ENCODE results near the gene CCR7. TPM values are rescaled to one million over a fixed set of nuclear protein-coding genes. Genes with fewer than 3 reads are reported as not detected.

CCR7 gene
- total RNA-seq, 1 experiment from 2014 or later = 0.57 TPM

DNA sequence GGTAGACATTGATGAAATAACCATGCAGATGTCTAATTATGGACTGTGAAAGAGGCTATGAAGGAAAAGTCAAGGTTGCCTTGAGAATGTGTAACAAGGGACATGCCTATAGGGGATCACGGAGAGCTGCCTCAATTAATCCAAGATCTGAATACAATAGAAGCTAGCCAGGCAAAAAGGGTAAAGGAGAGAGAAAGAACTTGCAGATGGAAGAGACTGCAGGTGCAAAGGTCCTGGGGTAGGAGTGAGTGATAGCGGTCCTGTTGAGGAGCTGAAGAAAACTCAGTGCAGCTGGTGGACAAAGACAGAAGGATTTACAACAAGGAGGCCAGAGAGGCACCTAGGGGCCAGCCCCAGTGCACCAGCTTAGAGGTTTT is 48.0 kb downstream of the CCR7 start:
- ChIA-PET CTCF (interaction anchor here (0.5 to 2.1 kb wide), 3 partner anchors 16 to 43 kb away, joined by 3 to 9 read pairs (median 4); partner anchors contain the start of gene TNS4), POLR2A (no interaction called here)
- Mint-ChIP-seq H3K9me3 (no peaks in the 10 kb centered on the region), H3K27me3 (ENCODE audit: low read depth) (no peaks in the 10 kb centered on the region), H3K36me3 (no peaks in the 10 kb centered on the region), H3K4me1 (peaks cover 24% of the 10 kb centered on the region), H3K27ac (no peak overlapping the region), H3K4me3 (no peak overlapping the region)
- TF ChIP-seq TCF7 (CRISPR knock-in tag; IDR thresholded peaks at IDR 0.05; ENCODE audit: low read depth) (no peak), SP1 (CRISPR knock-in tag; conservative IDR thresholded peaks at IDR 0.05) (no peak), ZNF121 (CRISPR knock-in tag; IDR thresholded peaks at IDR 0.05) (no peak), JAZF1 (CRISPR knock-in tag; IDR thresholded peaks at IDR 0.05) (no peak), RELA (CRISPR knock-in tag; IDR thresholded peaks at IDR 0.05; ENCODE audit: borderline replicate concordance) (no peak), ATF1 (CRISPR knock-in tag; IDR thresholded peaks at IDR 0.05) (no peak), ELF4 (CRISPR knock-in tag; IDR thresholded peaks at IDR 0.05; ENCODE audit: low read depth) (no peak), ZNF671 (CRISPR knock-in tag; IDR thresholded peaks at IDR 0.05) (no peak)
- TF ChIP-seq, protein P1, sequence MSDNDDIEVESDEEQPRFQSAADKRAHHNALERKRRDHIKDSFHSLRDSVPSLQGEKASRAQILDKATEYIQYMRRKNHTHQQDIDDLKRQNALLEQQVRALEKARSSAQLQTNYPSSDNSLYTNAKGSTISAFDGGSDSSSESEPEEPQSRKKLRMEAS (CRISPR knock-in tag; IDR thresholded peaks at IDR 0.05) = no peak
- TF ChIP-seq, protein P2, sequence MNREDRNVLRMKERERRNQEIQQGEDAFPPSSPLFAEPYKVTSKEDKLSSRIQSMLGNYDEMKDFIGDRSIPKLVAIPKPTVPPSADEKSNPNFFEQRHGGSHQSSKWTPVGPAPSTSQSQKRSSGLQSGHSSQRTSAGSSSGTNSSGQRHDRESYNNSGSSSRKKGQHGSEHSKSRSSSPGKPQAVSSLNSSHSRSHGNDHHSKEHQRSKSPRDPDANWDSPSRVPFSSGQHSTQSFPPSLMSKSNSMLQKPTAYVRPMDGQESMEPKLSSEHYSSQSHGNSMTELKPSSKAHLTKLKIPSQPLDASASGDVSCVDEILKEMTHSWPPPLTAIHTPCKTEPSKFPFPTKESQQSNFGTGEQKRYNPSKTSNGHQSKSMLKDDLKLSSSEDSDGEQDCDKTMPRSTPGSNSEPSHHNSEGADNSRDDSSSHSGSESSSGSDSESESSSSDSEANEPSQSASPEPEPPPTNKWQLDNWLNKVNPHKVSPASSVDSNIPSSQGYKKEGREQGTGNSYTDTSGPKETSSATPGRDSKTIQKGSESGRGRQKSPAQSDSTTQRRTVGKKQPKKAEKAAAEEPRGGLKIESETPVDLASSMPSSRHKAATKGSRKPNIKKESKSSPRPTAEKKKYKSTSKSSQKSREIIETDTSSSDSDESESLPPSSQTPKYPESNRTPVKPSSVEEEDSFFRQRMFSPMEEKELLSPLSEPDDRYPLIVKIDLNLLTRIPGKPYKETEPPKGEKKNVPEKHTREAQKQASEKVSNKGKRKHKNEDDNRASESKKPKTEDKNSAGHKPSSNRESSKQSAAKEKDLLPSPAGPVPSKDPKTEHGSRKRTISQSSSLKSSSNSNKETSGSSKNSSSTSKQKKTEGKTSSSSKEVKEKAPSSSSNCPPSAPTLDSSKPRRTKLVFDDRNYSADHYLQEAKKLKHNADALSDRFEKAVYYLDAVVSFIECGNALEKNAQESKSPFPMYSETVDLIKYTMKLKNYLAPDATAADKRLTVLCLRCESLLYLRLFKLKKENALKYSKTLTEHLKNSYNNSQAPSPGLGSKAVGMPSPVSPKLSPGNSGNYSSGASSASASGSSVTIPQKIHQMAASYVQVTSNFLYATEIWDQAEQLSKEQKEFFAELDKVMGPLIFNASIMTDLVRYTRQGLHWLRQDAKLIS (CRISPR knock-in tag; IDR thresholded peaks at IDR 0.05; ENCODE audit: borderline replicate concordance) = no peak
- TF ChIP-seq, protein P3, sequence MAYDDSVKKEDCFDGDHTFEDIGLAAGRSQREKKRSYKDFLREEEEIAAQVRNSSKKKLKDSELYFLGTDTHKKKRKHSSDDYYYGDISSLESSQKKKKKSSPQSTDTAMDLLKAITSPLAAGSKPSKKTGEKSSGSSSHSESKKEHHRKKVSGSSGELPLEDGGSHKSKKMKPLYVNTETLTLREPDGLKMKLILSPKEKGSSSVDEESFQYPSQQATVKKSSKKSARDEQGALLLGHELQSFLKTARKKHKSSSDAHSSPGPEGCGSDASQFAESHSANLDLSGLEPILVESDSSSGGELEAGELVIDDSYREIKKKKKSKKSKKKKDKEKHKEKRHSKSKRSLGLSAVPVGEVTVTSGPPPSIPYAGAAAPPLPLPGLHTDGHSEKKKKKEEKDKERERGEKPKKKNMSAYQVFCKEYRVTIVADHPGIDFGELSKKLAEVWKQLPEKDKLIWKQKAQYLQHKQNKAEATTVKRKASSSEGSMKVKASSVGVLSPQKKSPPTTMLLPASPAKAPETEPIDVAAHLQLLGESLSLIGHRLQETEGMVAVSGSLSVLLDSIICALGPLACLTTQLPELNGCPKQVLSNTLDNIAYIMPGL (CRISPR knock-in tag; IDR thresholded peaks at IDR 0.05) = no peak
- no peak for DNase-seq (ENCODE audit: low spot score)
- no peak for ATAC-seq

DNA sequence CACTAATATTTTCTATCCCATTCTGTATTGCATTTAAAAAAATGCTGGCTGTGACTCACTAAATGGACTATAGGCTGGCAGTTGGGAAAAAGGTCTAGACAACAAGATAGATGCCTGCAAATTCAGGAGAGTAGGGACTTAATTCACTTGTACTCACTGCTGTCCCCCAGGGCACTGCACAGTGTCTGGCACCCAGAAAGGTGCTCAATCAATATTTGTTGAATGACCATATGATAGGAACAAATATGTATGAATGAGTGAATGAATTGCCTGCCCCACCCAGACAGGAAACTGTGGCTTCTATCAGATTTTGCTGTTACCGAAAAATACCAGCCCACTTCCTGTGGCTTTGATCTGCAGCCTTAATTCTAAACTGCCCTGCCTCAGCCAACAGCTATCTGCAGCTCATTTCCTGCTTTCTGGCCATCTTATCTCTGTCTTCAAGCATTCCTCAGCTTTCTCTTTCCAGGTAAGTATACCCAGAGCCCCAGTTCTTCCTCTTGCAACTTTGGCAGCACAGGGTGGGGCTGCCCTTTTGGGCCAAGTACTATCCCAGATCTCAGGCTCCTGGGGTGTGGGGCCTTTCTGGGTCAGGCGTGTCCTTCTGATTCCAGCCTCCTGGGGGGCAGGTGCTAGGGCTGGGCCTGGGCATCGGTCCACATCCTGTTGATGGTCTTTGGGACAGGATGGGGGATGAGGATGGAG is 48.5 kb downstream of the CCR7 start:
- ATAC-seq (no peak), DNase-seq (ENCODE audit: low spot score) (no peak)
- H3K9me3 Mint-ChIP-seq = no peaks in the 10 kb centered on the region
- no peaks in the 10 kb centered on the region for H3K36me3 Mint-ChIP-seq
- CTCF ChIA-PET = interaction anchor here (1.7 to 2.1 kb wide), 2 partner anchors 41 to 43 kb away, joined by 4 to 9 read pairs; no protein-coding TSS in a partner anchor
- no peak overlapping the region for H3K27ac Mint-ChIP-seq
- H3K27me3 Mint-ChIP-seq (ENCODE audit: low read depth) = no peaks in the 10 kb centered on the region
- H3K4me3 Mint-ChIP-seq = no peak overlapping the region
- POLR2A ChIA-PET = no interaction called here
- H3K4me1 Mint-ChIP-seq = peaks cover 24% of the 10 kb centered on the region
- TF ChIP-seq CREB1 (CRISPR knock-in tag; IDR thresholded peaks at IDR 0.05) (no peak), FOXK1 (CRISPR knock-in tag; IDR thresholded peaks at IDR 0.05) (no peak), NR1H2 (CRISPR knock-in tag; IDR thresholded peaks at IDR 0.05) (no peak), RELA (CRISPR knock-in tag; IDR thresholded peaks at IDR 0.05; ENCODE audit: borderline replicate concordance) (no peak), JAZF1 (CRISPR knock-in tag; IDR thresholded peaks at IDR 0.05) (no peak)
- TF ChIP-seq, protein P4, sequence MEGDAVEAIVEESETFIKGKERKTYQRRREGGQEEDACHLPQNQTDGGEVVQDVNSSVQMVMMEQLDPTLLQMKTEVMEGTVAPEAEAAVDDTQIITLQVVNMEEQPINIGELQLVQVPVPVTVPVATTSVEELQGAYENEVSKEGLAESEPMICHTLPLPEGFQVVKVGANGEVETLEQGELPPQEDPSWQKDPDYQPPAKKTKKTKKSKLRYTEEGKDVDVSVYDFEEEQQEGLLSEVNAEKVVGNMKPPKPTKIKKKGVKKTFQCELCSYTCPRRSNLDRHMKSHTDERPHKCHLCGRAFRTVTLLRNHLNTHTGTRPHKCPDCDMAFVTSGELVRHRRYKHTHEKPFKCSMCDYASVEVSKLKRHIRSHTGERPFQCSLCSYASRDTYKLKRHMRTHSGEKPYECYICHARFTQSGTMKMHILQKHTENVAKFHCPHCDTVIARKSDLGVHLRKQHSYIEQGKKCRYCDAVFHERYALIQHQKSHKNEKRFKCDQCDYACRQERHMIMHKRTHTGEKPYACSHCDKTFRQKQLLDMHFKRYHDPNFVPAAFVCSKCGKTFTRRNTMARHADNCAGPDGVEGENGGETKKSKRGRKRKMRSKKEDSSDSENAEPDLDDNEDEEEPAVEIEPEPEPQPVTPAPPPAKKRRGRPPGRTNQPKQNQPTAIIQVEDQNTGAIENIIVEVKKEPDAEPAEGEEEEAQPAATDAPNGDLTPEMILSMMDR (IDR thresholded peaks at IDR 0.05) = no peak
- TF ChIP-seq, protein P5, sequence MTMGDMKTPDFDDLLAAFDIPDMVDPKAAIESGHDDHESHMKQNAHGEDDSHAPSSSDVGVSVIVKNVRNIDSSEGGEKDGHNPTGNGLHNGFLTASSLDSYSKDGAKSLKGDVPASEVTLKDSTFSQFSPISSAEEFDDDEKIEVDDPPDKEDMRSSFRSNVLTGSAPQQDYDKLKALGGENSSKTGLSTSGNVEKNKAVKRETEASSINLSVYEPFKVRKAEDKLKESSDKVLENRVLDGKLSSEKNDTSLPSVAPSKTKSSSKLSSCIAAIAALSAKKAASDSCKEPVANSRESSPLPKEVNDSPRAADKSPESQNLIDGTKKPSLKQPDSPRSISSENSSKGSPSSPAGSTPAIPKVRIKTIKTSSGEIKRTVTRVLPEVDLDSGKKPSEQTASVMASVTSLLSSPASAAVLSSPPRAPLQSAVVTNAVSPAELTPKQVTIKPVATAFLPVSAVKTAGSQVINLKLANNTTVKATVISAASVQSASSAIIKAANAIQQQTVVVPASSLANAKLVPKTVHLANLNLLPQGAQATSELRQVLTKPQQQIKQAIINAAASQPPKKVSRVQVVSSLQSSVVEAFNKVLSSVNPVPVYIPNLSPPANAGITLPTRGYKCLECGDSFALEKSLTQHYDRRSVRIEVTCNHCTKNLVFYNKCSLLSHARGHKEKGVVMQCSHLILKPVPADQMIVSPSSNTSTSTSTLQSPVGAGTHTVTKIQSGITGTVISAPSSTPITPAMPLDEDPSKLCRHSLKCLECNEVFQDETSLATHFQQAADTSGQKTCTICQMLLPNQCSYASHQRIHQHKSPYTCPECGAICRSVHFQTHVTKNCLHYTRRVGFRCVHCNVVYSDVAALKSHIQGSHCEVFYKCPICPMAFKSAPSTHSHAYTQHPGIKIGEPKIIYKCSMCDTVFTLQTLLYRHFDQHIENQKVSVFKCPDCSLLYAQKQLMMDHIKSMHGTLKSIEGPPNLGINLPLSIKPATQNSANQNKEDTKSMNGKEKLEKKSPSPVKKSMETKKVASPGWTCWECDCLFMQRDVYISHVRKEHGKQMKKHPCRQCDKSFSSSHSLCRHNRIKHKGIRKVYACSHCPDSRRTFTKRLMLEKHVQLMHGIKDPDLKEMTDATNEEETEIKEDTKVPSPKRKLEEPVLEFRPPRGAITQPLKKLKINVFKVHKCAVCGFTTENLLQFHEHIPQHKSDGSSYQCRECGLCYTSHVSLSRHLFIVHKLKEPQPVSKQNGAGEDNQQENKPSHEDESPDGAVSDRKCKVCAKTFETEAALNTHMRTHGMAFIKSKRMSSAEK (CRISPR knock-in tag; IDR thresholded peaks at IDR 0.05; ENCODE audit: borderline replicate concordance) = no peak
